ENCODE data around the gene VPS13C. TPM values are rescaled to one million over a fixed set of nuclear protein-coding genes. Genes with fewer than 3 reads are reported as not detected.

The VPS13C gene
- total RNA-seq, 4 donors from 2014 or later = 68.2 to 165 (median 102) TPM

Other genes with a start within 250 kb of the VPS13C start
- under 1 TPM in 1 of 4 donors, not detected in 3; 0.21 TPM for gene C2CD4A, start 6.5 kb upstream of the VPS13C start, total RNA-seq
- 1 to 10 TPM in 2 of 4 donors, not detected in 2; 1.2 to 4.7 TPM for gene C2CD4B, start 104.8 kb upstream of the VPS13C start, total RNA-seq